HG02885 (cell line): ENCODE results near the gene ARRB1.
"Not testable (repeated sequence)": the region's sequence is repeated elsewhere in the genome, so short reads cannot be mapped to it uniquely, and the experiment has no call there.

Experiments used
- ATAC-seq: cut with Tn5 transposase; IDR thresholded peaks from one replicate; pipeline ENCODE4 v1.9.1; 2021; ENCODE audit warnings: mild to moderate bottlenecking; ENCODE audit not compliant: unreplicated experiment, poor library complexity

Gene ARRB1

DNA sequence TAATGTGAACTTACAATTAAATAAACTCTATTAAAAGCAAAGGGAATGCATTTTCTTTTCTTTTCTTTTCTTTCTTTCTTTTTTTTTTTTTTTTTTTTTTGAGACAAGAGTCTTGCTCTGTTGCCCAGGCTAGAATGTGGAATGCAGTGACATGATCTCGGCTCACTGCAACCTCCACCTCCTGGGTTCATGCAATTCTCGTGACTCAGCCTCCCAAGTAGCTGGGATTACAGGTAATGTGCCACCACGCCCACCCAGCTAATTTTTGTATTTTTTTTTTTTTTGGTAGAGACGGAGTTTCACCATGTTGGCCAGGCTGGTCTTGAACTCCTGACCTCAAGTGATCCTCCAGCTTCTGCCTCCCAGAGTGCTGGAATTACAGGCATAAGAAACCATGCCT is 46.5 kb downstream of the ARRB1 start:
- not testable (repeated sequence) for ATAC-seq

DNA sequence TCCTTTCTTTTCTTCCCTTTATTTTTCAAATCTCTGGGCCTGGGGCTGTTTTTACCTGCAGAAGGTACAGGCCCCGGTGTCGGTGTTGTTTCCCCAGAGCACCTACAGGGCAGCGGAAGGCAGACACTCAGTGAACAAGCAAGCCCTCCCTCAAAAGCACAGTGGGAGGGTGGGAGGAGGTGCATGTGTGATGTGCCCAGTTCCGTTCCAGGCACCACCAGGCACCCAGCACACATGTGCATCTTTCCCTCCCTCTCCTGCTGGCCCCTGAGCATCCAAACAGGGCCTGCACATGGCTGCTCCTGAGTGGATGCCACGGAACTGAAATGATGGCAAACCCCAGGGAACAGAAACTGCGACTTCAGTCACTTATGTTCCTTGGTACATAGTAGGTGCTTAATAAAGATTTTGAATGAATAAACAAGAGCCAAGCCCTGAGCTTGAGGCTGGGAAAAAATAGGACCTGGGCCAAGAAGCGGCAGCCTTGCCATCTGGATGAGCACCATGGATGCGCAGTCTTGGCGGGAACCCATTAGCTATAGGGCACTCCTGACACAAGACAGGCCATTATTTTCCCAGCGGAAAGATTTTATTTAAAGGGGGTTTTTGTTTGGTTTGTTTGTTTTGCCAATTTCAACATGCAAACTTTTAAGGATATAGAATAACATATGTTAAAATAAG is 47.8 kb downstream of the ARRB1 start:
- no peak for ATAC-seq

DNA sequence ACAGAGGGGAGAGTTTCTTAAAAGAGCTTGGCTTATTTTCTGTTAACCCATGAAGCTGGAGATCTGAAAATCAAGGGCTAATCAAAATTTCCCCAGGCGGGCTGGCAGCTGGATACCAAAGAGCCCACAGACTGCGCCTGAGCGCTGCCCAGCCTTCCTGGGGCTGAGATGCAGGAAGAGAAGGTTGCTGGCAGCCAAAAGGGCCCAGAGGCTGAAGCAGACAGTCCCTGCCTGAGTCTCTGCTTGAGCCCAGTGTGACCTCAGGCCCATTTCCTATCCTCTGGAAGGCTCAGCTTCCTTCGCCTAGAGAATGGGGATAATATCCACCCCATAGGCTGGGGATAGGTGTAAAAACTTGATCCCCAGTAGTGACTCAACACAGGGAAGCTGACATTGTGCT is 49.1 kb downstream of the ARRB1 start:
- ATAC-seq = no peak

DNA sequence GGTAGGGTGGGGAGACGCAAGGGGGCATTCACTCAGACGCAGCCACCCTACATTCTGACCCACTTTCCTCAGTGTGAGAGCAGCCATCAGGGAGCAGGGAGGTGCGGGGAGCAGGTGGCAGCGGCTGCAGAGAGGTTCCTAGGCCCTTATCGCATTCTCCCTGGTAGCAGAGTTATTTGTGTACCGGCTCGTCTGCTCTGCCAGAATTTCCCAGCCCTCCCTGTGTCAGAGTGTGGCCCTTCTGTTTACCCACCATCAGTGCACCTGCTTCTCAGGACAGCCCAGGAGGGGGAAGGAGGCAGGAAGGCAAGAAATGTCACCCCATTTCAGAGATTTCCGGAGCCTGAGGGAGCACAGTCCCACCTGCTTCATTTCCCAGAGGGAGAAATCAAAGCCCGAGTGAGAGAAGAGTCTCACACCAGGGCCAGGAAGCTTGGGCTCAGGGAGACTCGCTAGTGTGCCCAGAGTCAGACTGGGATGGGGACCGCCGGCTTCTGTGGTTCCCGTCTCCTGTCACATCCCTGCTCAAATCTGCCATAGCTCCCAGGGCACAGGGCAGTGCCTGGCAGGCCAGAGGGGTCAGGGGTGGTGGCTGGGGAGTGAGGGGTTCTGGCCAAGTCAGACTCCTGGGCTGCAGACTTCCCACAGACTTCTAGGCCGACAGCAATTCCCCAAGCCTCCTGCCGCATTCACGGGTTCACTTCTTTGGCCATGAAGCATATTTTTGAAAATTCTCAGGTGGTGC is 49.7 kb downstream of the ARRB1 start:
- ATAC-seq = no peak

- ATAC-seq = no peak
Measured at GRCh38 chr11:75301131-75301530, 50.3 kb downstream of the ARRB1 start.

- no peak for ATAC-seq
Measured at GRCh38 chr11:75298976-75299260, 52.5 kb downstream of the ARRB1 start.

DNA sequence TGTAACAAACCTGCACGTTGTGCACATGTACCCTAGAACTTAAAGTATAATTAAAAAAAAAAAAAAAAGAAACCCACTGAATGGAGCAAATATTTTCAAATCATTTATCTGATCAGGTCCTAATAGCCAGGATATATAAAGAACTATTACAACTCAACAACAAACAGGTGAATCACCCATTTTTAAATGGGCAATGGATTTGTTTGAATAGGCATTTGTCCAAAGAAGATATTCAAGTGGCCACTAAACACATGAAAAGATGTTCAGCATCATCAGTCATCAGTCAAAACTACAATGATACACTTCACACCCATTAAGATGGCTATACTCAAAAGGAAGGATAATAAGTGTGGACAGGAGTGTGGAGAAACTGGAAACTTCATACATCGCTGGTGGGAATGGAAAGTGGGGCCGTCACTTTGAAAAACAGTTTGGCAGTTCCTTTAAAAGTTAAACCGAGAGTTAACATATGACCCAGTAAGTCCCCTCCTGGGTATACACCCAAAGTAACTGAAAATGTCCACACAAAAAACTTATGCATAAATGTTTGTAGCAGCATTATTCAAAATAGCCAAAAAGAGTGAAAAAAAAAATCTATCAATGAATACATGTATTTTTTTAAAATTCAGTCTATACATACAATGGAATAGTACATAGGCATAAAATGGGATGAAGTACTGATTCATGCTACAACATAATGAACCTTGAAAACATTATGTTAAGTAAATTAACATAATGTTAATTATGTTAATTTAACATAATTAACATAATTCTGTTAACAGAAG is 53.1 kb downstream of the ARRB1 start:
- no peak for ATAC-seq

GRCh38 chr11:75293903-75294302 is 57.6 kb downstream of the ARRB1 start:
- no peak for ATAC-seq

- no peak for ATAC-seq
Measured at GRCh38 chr11:75292943-75293342, 58.5 kb downstream of the ARRB1 start.

DNA sequence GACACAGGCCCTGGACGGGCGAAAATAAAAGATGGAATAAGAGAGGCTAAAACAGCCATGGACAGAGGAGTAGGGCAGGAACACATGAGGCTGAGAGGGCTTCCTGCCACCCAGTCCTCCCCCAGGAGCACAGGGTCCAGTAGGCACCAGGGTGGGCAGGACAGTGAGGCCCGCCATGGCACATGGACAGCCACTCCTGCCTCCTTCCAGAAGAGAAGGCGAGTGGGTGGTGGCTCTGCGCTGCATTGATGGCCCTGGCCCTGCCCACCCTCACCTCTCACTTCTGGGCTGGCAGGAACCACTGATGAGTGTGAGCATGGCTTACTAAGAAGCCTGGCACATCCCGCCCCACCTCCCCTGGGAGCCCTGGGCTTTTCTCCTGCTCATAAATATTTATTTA is 59.7 kb downstream of the ARRB1 start:
- no peak for ATAC-seq

DNA sequence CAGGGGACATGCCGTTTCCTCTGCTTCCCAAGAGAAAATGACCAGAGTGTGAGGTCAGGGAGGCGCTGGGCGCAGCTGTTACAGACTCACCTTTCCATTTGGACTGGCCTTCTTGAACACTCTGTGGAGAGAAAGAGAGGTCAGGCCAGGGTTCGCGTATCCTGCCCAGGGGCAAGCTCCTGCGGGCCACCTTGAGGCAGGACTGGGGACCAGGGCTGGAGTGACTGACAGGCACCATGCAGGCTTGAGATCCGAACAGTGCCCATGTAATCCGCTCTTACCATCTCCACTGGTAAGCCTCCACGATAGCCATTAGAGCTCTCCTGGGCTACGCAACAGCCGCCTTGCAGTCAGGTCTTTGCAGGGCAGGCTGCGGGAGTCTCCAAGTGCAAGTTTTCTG is 61.5 kb downstream of the ARRB1 start:
- ATAC-seq = no peak

DNA sequence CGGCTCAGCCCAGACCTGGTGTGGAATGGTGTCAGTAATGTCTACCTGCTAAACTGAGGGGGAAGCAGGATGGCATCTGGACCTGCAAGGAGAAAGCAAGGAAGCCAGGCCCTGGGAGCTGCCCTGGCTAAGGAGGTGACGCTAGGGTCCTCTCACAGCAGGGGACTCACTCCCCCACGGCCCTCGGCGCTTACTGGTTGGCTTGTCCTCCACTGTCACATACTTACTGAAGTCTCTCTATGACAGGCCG is 62.0 kb downstream of the ARRB1 start:
- no peak for ATAC-seq

DNA sequence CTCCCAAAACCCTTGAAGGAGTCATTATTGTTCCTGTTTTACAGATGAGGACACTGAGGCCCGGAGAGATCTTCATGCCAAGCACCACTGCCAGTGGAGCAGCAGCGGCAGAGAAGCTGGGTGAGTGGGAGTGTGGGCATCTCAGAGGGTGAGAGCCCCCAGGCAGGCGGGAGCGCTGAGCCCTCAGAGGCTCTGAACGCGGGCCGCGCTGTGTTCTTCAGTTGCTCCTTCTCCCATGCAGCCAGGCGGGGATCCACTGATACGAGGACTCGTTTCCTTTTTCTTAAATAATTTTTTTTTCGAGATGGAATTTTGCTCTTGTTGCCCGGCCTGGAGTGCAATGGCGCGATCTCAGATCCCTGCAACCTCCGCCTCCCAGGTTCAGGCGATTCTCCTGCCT is 63.9 kb downstream of the ARRB1 start:
- no peak for ATAC-seq

GRCh38 chr11:75286826-75287465 is 64.5 kb downstream of the ARRB1 start:
- no peak for ATAC-seq

- ATAC-seq = no peak
Measured at GRCh38 chr11:75285776-75286360, 65.6 kb downstream of the ARRB1 start.

DNA sequence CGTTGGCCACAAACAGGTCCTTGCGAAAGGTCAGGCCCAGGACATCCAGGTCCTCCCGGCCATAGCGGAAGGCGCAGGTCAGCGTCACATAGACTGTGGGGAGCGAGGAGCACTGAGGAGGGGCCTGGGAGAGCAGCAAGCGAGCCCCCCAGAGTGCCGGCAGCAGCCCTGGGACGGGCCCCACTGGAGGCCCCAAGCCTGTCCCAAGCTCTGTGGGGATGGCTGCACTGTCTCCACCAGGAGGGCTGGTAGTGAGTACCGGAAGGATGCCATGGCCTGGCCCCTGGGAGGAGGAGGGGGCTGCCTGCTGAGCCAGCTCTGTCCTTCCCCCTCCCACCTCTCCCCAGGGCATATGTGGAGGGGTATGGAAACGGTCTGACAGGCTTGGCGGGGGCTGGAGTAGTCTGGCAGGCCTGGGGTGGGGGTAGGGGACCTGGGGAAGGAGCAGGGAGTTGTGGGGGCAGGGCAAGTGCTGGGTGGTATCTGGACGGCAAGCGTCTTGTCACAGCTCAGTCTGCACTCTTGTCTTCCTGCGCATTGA is 68.0 kb downstream of the ARRB1 start:
- no peak for ATAC-seq

DNA sequence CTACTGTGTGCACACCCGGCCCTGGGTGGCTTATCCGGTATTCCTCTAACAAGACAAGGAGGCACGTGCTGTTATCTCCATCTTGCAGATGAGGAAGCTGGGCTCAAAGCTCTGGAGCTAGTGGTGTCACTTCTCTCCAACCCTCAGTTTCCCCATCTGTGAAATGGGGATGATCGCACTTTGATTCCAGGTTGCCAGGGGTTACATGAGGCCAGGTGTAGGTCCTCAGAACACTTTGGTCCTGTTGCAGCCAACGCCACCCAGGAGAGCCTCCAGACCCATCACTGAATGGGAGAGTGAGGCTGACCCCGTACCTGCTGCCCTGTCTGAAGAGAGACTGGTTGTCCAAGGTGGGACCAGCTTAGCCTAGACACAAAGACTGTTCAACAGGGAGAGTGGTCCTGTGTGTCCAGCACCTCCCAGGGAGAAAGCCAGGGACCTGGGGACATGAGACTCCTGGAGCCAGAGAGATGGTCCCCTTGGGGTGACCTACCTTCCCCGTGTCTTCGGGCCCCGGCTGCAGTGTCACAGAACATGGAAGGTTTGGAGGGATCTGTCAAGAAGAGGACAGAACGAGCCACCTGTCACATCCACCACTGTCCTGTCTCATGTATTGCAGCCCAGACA is 69.9 kb downstream of the ARRB1 start:
- no peak for ATAC-seq

DNA sequence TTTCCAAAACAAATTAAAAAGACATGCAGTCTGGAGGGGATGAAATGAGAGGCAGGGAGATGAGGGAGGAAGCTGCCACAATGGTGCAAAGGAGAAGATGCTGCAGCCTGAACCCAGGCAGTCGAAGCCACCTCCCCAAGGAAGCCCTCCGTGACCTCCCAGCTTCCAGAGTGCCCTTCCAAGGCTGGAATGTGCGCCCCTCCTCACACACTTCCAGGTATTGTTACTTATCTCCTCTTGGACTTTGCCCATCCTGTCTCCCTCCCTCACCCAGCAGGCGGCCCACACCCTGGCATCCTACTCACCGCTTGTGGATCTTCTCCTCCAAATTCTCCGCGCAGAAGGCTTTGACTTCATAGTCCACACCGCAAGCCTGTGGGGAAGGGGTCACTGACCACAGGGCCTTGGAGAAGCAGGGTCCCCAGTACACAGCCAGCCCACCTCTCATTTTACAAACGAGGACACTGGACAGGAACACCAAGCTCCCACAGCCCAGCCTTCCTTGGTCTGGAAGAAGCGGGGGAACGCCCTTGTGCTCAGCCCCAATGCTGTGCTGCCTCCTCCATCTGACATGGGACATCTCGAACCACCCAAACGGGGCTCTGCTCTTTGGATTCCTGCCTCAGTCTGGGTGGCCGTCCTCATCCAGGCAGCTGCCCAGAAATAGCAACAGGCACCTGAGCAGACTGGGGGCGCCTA is 70.5 kb downstream of the ARRB1 start:
- no peak for ATAC-seq

- ATAC-seq = peak; percentile 58
Measured at GRCh38 chr11:75280227-75280701, 71.2 kb downstream of the ARRB1 start.

DNA sequence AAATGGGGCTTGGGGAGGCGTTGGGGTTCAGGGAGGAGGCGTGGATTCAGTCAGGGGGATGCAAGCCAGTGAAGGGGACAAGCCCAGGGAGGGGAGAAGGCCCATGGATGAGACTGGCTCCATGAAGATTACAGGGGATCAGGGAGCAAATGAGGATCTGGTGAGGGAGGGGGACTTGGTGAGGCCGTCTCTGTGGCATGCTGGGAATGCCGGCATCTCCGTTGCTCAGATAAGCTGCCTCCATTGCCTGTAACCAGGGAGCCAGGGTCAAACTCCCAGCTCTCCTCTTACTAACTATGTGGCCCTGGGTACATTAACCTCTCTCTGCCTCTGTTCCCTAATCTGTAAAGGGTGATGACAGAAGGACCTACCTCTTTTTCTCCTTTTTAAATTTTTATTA is 72.2 kb downstream of the ARRB1 start:
- ATAC-seq = no peak
